Heart left ventricle (tissue), 13 donors: Measurements from ENCODE around the gene SMARCB1.

ENCODE experiments used
- POLR2A ChIP-seq, 2 donors: fragments of 450-650 bp; IDR thresholded peaks; one replicate each; pipeline ENCODE4 v1.6.1; 2017; ENCODE audit warnings: antibody characterized with exemption in 2 of 2, mild to moderate bottlenecking in 2 of 2, moderate library complexity in 2 of 2
- TF ChIP-seq, protein P1 (sequence below), 12 donors: fragments of 200-600 bp; sonication (generic) in 4 of 12; IDR thresholded peaks; one replicate each; pipeline versions ENCODE4 v1.5.0 to v1.8.0; 2018 to 2022; ENCODE audit warnings: antibody characterized with exemption in 12 of 12, mild to moderate bottlenecking in 5 of 12
- donor health status: ischemic (EF 13 %, LVEDD 7.1; RV severe dilation, severe dysfunction).
- donor health status: DM: no; HTN: yes; CAD: no.
- donor health status: DM: no; HTN: no; CAD: no.
- donor health status: ischemic (EF 25% LVEDD 6.9; RV normal size, moderate dysfunction).
- donor health status: ischemic (EF 25% LVEDD 5.7; RV mildly dilated, moderate dysfunction).
- donor health status: ischemic (EF 35%, LVEDD 5.7; RV mildly dilated, moderate dysfunction).
- donor health status: nonischemic (EF 11% LVEDD 7.7; RV severe dilation, severe dysfunction).
- donor health status: DM: yes; HTN: yes; CAD: no.
- donor health status: PGD.
- donor health status: ischemic (EF 29% LVEDD 5.4; RV normal size, mild dysfunction).
- donor health status: nonischemic (EF 23%, LVEDD 6.1; RV moderate dilation, normal function).

DNA sequence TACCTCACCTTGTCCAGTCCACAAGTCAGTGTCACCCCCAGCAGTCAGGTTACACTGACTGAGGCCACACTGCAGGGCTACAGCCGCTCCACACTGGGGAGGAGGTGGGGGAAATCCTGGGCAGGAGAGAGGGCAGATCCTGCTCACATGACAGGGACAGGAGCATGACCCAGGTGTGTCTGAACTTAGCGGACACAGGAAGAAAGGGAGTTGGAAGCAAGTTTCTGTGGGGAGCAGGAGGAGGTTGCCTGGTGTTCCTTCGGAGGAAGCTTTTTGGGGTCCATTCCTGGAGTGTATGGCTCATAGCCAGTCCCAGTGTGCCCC, 8.2 kb upstream of the SMARCB1 start:
- TF ChIP-seq, protein P1, sequence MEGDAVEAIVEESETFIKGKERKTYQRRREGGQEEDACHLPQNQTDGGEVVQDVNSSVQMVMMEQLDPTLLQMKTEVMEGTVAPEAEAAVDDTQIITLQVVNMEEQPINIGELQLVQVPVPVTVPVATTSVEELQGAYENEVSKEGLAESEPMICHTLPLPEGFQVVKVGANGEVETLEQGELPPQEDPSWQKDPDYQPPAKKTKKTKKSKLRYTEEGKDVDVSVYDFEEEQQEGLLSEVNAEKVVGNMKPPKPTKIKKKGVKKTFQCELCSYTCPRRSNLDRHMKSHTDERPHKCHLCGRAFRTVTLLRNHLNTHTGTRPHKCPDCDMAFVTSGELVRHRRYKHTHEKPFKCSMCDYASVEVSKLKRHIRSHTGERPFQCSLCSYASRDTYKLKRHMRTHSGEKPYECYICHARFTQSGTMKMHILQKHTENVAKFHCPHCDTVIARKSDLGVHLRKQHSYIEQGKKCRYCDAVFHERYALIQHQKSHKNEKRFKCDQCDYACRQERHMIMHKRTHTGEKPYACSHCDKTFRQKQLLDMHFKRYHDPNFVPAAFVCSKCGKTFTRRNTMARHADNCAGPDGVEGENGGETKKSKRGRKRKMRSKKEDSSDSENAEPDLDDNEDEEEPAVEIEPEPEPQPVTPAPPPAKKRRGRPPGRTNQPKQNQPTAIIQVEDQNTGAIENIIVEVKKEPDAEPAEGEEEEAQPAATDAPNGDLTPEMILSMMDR (IDR thresholded peaks at IDR 0.05), result no peak
- TF ChIP-seq POLR2A (IDR thresholded peaks at IDR 0.05), result no peak
